HCT116 (cell line): ENCODE results near the gene TMEM164. TPM values are rescaled to one million over a fixed set of nuclear protein-coding genes. Genes with fewer than 3 reads are reported as not detected.

Experiments used
- ATAC-seq: fragments of 200-7000 bp; cut with Tn5 transposase; 2 replicates; pipeline ENCODE4 v1.9.1; 2020; ENCODE audit warnings: mild to moderate bottlenecking, moderate library complexity
- BruUV-seq: library from RNA; stranded (reverse); fragments of 400-500 nt; replicated peaks from 2 replicates; lab custom pipeline; 2021; lab: Mats Ljungman, UMichigan
- CTCF ChIA-PET: fragments of 300-600 bp; sonication (Branson Sonifier 250); formaldehyde crosslinking; loops from one replicate; lab custom pipeline; 2021; ENCODE audit warnings: antibody characterized with exemption; lab: Charles Lee
- POLR2A ChIA-PET: fragments of 300-600, 350-600 bp; sonication (Branson Sonifier 250); formaldehyde crosslinking; loops from one replicate; lab custom pipeline; 2021; ENCODE audit warnings: antibody characterized with exemption; lab: Charles Lee
- RAD21 ChIA-PET, 2 experiments: fragments of 300-600 bp; sonication (Branson Sonifier 250); formaldehyde crosslinking; loops; one replicate each; lab custom pipeline; 2023; ENCODE audit warnings: low total read pairs in 2 of 2; ENCODE audit not compliant: uncharacterized antibody in 2 of 2, unreplicated experiment in 2 of 2, low non-redundant PET in 1 of 2; lab: Charles Lee
- DNase-seq: peaks from one replicate; pipeline ENCODE4 v3.0.0-alpha.2; 2010; ENCODE audit warnings: low read depth, low spot score
- H2AFZ ChIP-seq: fragments of 200-600 bp; shearing (Covaris generic), sonication (generic); 2 replicates; pipeline ENCODE4 v1.6.1; 2017; ENCODE audit warnings: low read depth, mixed run types, mixed read lengths, antibody characterized with exemption, low read length; ENCODE audit not compliant: poor library complexity, severe bottlenecking
- H3K27ac ChIP-seq: 2 replicates; pipeline ENCODE4 v1.5.1; 2012; ENCODE audit warnings: low read depth, low read length
- H3K27me3 ChIP-seq: fragments of 200-600 bp; sonication (generic); 2 replicates; pipeline ENCODE4 v1.6.1; 2016; ENCODE audit warnings: mixed run types, low read length, mixed read lengths; ENCODE audit not compliant: insufficient read depth
- H3K36me3 ChIP-seq, 2 experiments: fragments of 200-500 bp in 1 of 2; fragments of 200-600 bp in 1 of 2; sonication (Bioruptor generic) in 1 of 2; sonication (generic) in 1 of 2; 2 replicates each; pipeline versions ENCODE4 v1.5.1 to v1.6.1; 2014 to 2016; ENCODE audit warnings: low read length in 2 of 2, inconsistent platforms in 1 of 2, mixed read lengths in 1 of 2, mixed run types in 1 of 2; ENCODE audit not compliant: insufficient read depth in 2 of 2, control insufficient read depth in 1 of 2
- H3K4me1 ChIP-seq, 2 experiments: fragments of 200-600 bp in 1 of 2; sonication (generic) in 1 of 2; 2 replicates each; pipeline versions ENCODE4 v1.5.1 to v1.6.1; 2012 to 2017; ENCODE audit warnings: low read length in 2 of 2, inconsistent platforms in 1 of 2, mild to moderate bottlenecking in 1 of 2, mixed read lengths in 1 of 2, mixed run types in 1 of 2, moderate library complexity in 1 of 2; ENCODE audit not compliant: insufficient read depth in 2 of 2, control insufficient read depth in 1 of 2
- H3K4me2 ChIP-seq: fragments of 200-600 bp; sonication (generic); 2 replicates; pipeline ENCODE4 v1.6.1; 2017; ENCODE audit warnings: mixed run types, low read length, mixed read lengths
- H3K4me3 ChIP-seq, 2 experiments: fragments of 200-600 bp in 1 of 2; sonication (generic) in 1 of 2; replicated peaks in 1 of 2; 2 replicates each; pipeline ENCODE4 v1.5.1; 2011 to 2016; ENCODE audit warnings: low read length in 2 of 2, control low read depth in 1 of 2, low read depth in 1 of 2, mild to moderate bottlenecking in 1 of 2, mixed read lengths in 1 of 2, mixed run types in 1 of 2
- H3K79me2 ChIP-seq: fragments of 200-600 bp; sonication (generic); 2 replicates; pipeline ENCODE4 v1.6.1; 2017; ENCODE audit warnings: mild to moderate bottlenecking, mixed run types, low read length, moderate library complexity, mixed read lengths; ENCODE audit not compliant: insufficient read depth
- H3K9ac ChIP-seq: fragments of 200-600 bp; sonication (generic); 2 replicates; pipeline ENCODE4 v1.6.1; 2016; ENCODE audit warnings: low read length, mixed read lengths
- H3K9me2 ChIP-seq: fragments of 200-600 bp; sonication (generic), shearing (Covaris generic); 2 replicates; pipeline ENCODE4 v1.6.1; 2017; ENCODE audit warnings: mixed run types, mild to moderate bottlenecking, moderate library complexity; ENCODE audit not compliant: insufficient read depth
- H3K9me3 ChIP-seq, 2 experiments: fragments of 200-500 bp in 1 of 2; fragments of 200-600 bp in 1 of 2; sonication (Bioruptor generic) in 1 of 2; sonication (generic) in 1 of 2; 2 replicates each; pipeline ENCODE4 v1.6.1; 2014 to 2017; ENCODE audit warnings: low read length in 2 of 2, mixed read lengths in 2 of 2, inconsistent platforms in 1 of 2, low read depth in 1 of 2, mild to moderate bottlenecking in 1 of 2, mixed run types in 1 of 2, moderate library complexity in 1 of 2; ENCODE audit not compliant: control insufficient read depth in 1 of 2, insufficient read depth in 1 of 2
- H4K20me1 ChIP-seq: fragments of 200-600 bp; sonication (generic), shearing (Covaris generic); 2 replicates; pipeline ENCODE4 v1.6.1; 2017; ENCODE audit warnings: mixed run types, mild to moderate bottlenecking, moderate library complexity; ENCODE audit not compliant: insufficient read depth
- ATF3 ChIP-seq: IDR thresholded peaks from 2 replicates; pipeline ENCODE4 v1.6.1; 2012
- CBX3 ChIP-seq: IDR thresholded peaks from 2 replicates; pipeline ENCODE4 v1.6.1; 2012; ENCODE audit warnings: low read depth
- EZH2 ChIP-seq: fragments of 200-600 bp; sonication (generic); IDR thresholded peaks from 2 replicates; pipeline ENCODE4 v1.6.1; 2017; ENCODE audit warnings: antibody characterized with exemption, mixed run types
- JUND ChIP-seq: IDR thresholded peaks from 2 replicates; pipeline ENCODE4 v1.6.1; 2012
- MAX ChIP-seq: IDR thresholded peaks from 2 replicates; pipeline ENCODE4 v1.6.1; 2012
- POLR2A ChIP-seq: IDR thresholded peaks from 2 replicates; pipeline ENCODE4 v1.7.0; 2011; ENCODE audit warnings: borderline replicate concordance; ENCODE audit not compliant: insufficient read depth, insufficient read length; ENCODE audit errors: extremely low read depth
- POLR2AphosphoS5 ChIP-seq: IDR thresholded peaks from 2 replicates; pipeline ENCODE4 v1.6.1; 2011; ENCODE audit warnings: mild to moderate bottlenecking, low read depth, low read length, moderate library complexity
- REST ChIP-seq: IDR thresholded peaks from 2 replicates; pipeline ENCODE4 v1.6.1; 2012; ENCODE audit warnings: low read depth
- SRF ChIP-seq: IDR thresholded peaks from 2 replicates; pipeline ENCODE4 v1.6.1; 2012; ENCODE audit warnings: low read depth
- TCF7L2 ChIP-seq: IDR thresholded peaks from 2 replicates; pipeline ENCODE4 v1.7.0; 2011; ENCODE audit warnings: borderline replicate concordance, inconsistent platforms; ENCODE audit not compliant: insufficient read depth, insufficient read length; ENCODE audit errors: extremely low read depth
- YY1 ChIP-seq: IDR thresholded peaks from 2 replicates; pipeline ENCODE4 v1.6.1; 2011; ENCODE audit warnings: low read length, low read depth, moderate library complexity, mild to moderate bottlenecking; ENCODE audit not compliant: insufficient replicate concordance; ENCODE audit errors: extremely low read depth
- ZBTB33 ChIP-seq: IDR thresholded peaks from 2 replicates; pipeline ENCODE4 v1.6.1; 2011; ENCODE audit warnings: mild to moderate bottlenecking, low read length, moderate library complexity; ENCODE audit not compliant: insufficient replicate concordance; ENCODE audit errors: extremely low read depth
- intact Hi-C: fragments of 100-400 bp; cut with micrococcal nuclease; formaldehyde crosslinking; loops from 2 replicates; pipeline ENCODE4 v1.10.0; 2022
- total RNA-seq: library from RNA; stranded (reverse); gene quantifications from one replicate; pipeline ENCODE4 v1.2.1, GENCODE V29; 2021; ENCODE audit not compliant: unreplicated experiment

TMEM164 gene
- total RNA-seq, 1 experiment from 2014 or later: 18.7 TPM

GRCh38 chrX:110081740-110082139 lies 78.8 kb downstream of the TMEM164 start:
- TF ChIP-seq JUND: no peak
- no peak for TF ChIP-seq ZBTB33
- TF ChIP-seq SRF: no peak
- no peak for TF ChIP-seq POLR2A
- TF ChIP-seq, all 23 proteins: peak for 0
- no peaks in the 10 kb centered on the region for H3K9me3 ChIP-seq
- no peaks in the 10 kb centered on the region for H3K36me3 ChIP-seq
- no peaks in the 10 kb centered on the region for H3K9me2 ChIP-seq
- no peak overlapping the region for H3K27ac ChIP-seq
- ATAC-seq (no peak), DNase-seq (no peak)
- peaks cover 0 to 7% of the 10 kb centered on the region in 2 experiments; a peak in 2 of 4 replicates for H3K4me1 ChIP-seq
- no peak overlapping the region for H3K9ac ChIP-seq
- ChIA-PET CTCF (no interaction called here), POLR2A (no interaction called here), RAD21 (no interaction called here)
- no peak overlapping the region for H2AFZ ChIP-seq
- no peak overlapping the region for H3K4me3 ChIP-seq
- intact Hi-C loops: no loop called here
- H3K4me2 ChIP-seq: no peak overlapping the region
- H4K20me1 ChIP-seq: no peaks in the 10 kb centered on the region
- no peaks in the 10 kb centered on the region for H3K79me2 ChIP-seq
- no TSS peak for BruUV-seq
- H3K27me3 ChIP-seq: no peaks in the 10 kb centered on the region

GRCh38 chrX:110082161-110082560 lies 79.2 kb downstream of the TMEM164 start:
- no peak for DNase-seq
- TF ChIP-seq CBX3 (no peak), ZBTB33 (no peak), ATF3 (no peak), POLR2AphosphoS5 (no peak), EZH2 (no peak), REST (no peak), YY1 (no peak), TCF7L2 (no peak), MAX (no peak)

More at GRCh38 chrX:110082161-110082560, 79.2 kb downstream of the TMEM164 start:
- RAD21 ChIA-PET: no interaction called here
- Histone ChIP-seq H3K4me2 (no peak overlapping the region), H3K27me3 (no peaks in the 10 kb centered on the region), H3K27ac (no peak overlapping the region), H3K79me2 (no peaks in the 10 kb centered on the region), H2AFZ (no peak overlapping the region), H3K36me3 (no peaks in the 10 kb centered on the region), H3K4me1 (peaks cover 0 to 11% of the 10 kb centered on the region in 2 experiments; a peak in 2 of 4 replicates), H3K4me3 (no peak overlapping the region), H3K9ac (no peak overlapping the region), H4K20me1 (no peaks in the 10 kb centered on the region), H3K9me2 (no peaks in the 10 kb centered on the region), H3K9me3 (no peaks in the 10 kb centered on the region)
- intact Hi-C loops: no loop called here
- BruUV-seq: no TSS peak
- CTCF ChIA-PET: no interaction called here
- POLR2A ChIA-PET: no interaction called here
- ATAC-seq: no peak
